ENCODE data around the gene TEX19. TPM values are rescaled to one million over a fixed set of nuclear protein-coding genes. Genes with fewer than 3 reads are reported as not detected.
"Not testable (repeated sequence)": the region's sequence is repeated elsewhere in the genome, so short reads cannot be mapped to it uniquely, and the experiment has no call there.

Gene TEX19
- total RNA-seq, 1 donor from 2014 or later = not detected

DNA sequence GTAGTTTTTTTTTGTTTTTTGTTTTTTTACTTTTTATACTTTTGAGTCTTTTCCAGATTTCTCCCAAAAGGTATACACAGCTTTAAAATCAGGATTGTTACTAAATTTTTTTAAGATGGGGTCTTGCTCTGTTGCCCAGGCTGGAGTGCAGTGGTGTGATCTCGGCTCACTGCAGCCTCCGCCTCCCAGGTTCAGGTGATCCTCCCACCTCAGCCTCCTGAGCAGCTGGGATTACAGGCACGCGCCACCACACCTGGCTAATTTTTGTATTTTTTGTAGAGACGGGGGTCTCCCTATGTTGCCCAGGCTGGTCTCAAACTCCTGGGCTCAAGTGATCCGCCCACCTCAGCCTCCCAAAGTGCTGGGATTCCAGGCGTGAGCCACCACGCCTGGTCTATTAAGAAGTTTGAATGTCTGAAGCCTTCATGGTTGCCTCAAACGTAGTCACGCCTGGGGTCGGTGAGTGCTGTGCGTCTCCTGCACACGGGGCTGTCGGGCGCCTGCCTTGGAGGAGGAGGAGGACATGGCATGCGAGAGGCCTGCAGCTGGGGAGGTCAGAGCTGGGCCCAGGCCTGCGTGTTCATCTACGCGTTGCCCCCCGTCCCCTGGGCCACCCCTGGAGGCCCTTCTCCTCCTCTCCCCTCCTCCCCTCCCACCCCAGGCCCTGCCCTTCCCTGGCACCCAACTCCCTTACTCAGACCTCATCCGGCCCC lies 23.3 kb downstream of the TEX19 start:
- H3K4me1 Mint-ChIP-seq (ENCODE audit: low read depth) = not testable (repeated sequence)

DNA sequence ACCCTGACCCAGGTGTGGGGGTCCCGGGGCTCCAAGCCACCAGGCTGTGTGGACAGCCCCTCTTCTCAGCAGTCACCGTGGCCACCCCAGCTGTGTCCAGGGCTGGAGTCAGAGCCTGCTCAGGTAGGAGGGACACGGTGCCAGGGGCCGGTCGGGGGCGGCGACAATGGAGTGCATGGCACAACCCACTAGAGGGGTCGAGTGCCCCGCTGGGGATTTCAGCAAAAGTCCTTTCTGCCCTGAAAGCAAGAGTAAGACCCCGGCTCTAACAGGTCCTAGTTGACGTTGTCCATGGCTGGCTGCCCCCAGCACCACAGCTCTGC lies 23.8 kb downstream of the TEX19 start:
- Mint-ChIP-seq H3K9me3 (no peaks in the 10 kb centered on the region), H3K27ac (no peak overlapping the region), H3K27me3 (ENCODE audit: low read depth) (peaks cover 8% of the 10 kb centered on the region), H3K4me3 (ENCODE audit: low read depth) (no peak overlapping the region), H3K36me3 (ENCODE audit: low read depth) (no peaks in the 10 kb centered on the region), H3K4me1 (ENCODE audit: low read depth) (peaks cover 4% of the 10 kb centered on the region)
- DNase-seq (ENCODE audit: low spot score) = no peak
- intact Hi-C loops (cut with micrococcal nuclease) = no loop called here

More for the DNA sequence above, 23.3 kb downstream of the TEX19 start:
- H3K27me3 Mint-ChIP-seq (ENCODE audit: low read depth); intact Hi-C loops (cut with micrococcal nuclease); H3K4me3 Mint-ChIP-seq (ENCODE audit: low read depth); H3K9me3 Mint-ChIP-seq; H3K36me3 Mint-ChIP-seq (ENCODE audit: low read depth); DNase-seq (ENCODE audit: low spot score); H3K27ac Mint-ChIP-seq: not testable (repeated sequence)

DNA sequence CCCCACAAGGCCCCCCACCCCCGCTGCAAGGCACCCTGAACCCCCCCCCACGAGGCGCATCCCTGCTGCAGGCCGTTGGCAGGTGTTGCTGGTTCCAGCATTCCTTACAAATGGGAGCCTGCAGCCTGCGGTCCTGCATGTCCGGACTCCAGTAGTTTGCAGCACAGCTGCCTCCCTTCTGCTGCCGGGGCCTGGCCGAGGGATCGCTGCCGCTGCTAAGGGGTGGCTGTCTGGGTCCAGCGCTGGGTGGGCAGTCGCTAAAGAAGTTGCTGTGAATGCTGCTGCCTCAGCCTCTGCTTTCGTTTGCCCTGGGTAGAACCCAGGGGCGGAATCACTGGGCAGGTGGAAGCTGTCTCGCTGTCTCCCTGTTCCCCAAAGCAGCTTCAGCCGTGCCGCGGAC lies 24.4 kb downstream of the TEX19 start:
- DNase-seq (ENCODE audit: low spot score) = no peak
- intact Hi-C loops (cut with micrococcal nuclease) = no loop called here
- Mint-ChIP-seq H3K36me3 (ENCODE audit: low read depth) (no peaks in the 10 kb centered on the region), H3K9me3 (no peaks in the 10 kb centered on the region), H3K27me3 (ENCODE audit: low read depth) (peaks cover 8% of the 10 kb centered on the region), H3K4me1 (ENCODE audit: low read depth) (peaks cover 4% of the 10 kb centered on the region), H3K4me3 (ENCODE audit: low read depth) (no peak overlapping the region), H3K27ac (no peak overlapping the region)

DNA sequence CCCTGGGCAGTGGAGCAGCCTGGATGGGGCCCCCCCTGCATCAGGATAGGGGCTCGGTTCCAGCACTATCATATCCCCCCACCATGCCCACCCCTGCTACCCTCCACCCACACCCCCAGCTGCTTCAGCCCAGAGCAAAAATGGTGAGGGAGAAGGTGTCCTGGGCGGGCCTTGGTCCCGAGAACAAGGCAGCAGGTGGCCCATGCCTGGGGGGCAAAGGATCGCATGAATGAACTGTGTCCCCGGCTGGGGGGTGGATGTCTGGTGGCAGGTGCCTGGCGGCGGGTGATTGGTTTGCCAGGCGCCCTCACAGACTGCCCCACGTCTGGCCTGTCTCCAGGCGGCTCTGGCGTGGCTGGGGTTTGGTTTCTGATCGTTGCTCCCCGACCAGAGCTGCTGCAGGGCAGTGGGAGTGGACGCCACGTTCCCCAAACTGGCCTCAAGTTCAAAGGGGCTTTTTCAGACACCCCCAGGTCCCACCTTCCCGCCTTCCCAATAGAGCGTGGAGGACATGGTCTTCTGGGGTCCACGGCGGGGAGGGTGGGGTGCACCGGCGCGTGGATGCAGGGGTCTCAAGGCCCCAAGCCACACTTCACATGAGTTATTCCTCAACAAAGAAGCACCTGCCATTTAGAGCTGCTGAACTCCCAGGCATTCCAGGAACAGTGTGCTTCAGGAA lies 25.1 kb downstream of the TEX19 start:
- intact Hi-C loops (cut with micrococcal nuclease) = no loop called here
- no peak overlapping the region for H3K27ac Mint-ChIP-seq
- peaks cover 6% of the 10 kb centered on the region for H3K27me3 Mint-ChIP-seq (ENCODE audit: low read depth)
- no peak for DNase-seq (ENCODE audit: low spot score)
- no peaks in the 10 kb centered on the region for H3K36me3 Mint-ChIP-seq (ENCODE audit: low read depth)
- peaks cover 4% of the 10 kb centered on the region for H3K4me1 Mint-ChIP-seq (ENCODE audit: low read depth)
- no peak overlapping the region for H3K4me3 Mint-ChIP-seq (ENCODE audit: low read depth)
- no peaks in the 10 kb centered on the region for H3K9me3 Mint-ChIP-seq

DNA sequence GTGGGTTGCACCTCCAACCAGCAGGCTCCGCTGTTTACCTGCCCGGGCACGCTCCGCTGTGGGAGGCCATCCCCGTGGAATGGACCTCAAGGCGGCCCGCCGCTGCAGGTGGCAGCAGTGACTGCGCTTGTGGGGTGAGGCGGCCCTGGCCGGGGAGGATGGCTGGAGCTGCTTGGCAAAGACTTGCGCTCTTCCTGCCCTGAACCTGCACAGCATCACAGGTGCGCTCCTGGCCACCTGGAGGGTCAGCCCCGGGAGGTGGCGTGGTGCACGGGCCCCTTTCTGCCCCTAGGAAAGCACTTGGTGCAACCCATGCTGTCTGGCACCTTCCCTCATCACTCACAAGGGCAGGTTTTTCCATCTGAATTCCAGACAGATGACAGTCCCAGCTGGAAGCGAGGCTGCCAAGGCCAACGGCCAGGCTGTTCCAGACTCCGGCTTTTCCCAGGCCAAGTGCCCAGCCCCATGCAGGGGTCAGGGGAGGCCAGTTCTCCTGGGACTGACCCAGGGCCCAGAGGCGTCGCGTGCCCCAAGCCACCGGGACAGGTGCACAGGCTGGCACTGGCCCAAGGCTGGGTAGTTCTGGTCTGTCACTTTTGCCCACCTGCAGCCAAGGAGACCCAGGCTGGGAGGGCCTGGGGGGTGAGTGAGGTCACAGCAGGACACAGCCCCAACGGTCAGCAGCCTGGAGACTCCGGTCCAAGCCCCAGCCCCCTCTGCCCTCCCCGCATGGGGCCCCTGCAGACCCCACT lies 25.9 kb downstream of the TEX19 start:
- H3K4me1 Mint-ChIP-seq (ENCODE audit: low read depth) = peaks cover 3% of the 10 kb centered on the region
- H3K27ac Mint-ChIP-seq = no peak overlapping the region
- no peaks in the 10 kb centered on the region for H3K36me3 Mint-ChIP-seq (ENCODE audit: low read depth)
- no peak for DNase-seq (ENCODE audit: low spot score)
- H3K4me3 Mint-ChIP-seq (ENCODE audit: low read depth) = no peak overlapping the region
- H3K27me3 Mint-ChIP-seq (ENCODE audit: low read depth) = peaks cover 4% of the 10 kb centered on the region
- intact Hi-C loops (cut with micrococcal nuclease) = no loop called here
- H3K9me3 Mint-ChIP-seq = no peaks in the 10 kb centered on the region

DNA sequence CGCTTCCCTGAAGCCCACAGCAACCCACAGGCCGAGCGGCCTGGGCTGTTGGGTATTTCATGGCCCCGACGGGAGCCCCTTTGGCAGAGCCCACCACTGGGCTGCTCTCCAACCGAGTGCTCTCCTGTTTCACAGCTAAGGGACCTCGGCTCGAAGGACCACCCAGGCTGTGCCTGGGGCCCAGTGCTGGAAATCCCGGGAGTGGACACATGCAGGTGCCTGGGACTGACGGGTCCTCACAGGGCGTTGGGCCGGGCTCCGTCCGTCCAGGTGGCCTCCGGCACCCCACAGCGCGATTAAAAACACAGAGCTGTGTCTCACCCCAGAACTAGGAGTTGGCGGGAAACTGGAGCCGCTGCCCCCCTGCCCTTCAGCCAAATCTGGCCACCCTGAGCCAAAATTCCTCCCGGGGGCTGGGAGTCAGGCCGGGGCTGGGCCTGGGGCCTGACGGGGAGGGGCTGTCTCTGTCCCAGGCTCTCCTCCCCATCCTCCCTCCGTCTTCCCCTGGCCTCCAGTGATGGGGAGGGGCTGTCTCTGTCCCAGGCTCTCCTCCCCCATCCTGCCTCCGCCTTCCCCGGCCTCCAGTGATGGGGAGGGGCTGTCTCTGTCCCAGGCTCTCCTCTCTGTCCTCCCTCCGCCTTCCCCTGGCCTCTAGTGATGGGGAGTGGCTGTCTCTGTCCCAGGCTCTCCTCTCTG lies 26.7 kb downstream of the TEX19 start:
- Mint-ChIP-seq H3K27ac (no peak overlapping the region), H3K27me3 (ENCODE audit: low read depth) (peaks cover 2% of the 10 kb centered on the region), H3K4me1 (ENCODE audit: low read depth) (no peaks in the 10 kb centered on the region), H3K36me3 (ENCODE audit: low read depth) (no peaks in the 10 kb centered on the region), H3K4me3 (ENCODE audit: low read depth) (no peak overlapping the region), H3K9me3 (no peaks in the 10 kb centered on the region)
- DNase-seq (ENCODE audit: low spot score) = no peak
- intact Hi-C loops (cut with micrococcal nuclease) = no loop called here

DNA sequence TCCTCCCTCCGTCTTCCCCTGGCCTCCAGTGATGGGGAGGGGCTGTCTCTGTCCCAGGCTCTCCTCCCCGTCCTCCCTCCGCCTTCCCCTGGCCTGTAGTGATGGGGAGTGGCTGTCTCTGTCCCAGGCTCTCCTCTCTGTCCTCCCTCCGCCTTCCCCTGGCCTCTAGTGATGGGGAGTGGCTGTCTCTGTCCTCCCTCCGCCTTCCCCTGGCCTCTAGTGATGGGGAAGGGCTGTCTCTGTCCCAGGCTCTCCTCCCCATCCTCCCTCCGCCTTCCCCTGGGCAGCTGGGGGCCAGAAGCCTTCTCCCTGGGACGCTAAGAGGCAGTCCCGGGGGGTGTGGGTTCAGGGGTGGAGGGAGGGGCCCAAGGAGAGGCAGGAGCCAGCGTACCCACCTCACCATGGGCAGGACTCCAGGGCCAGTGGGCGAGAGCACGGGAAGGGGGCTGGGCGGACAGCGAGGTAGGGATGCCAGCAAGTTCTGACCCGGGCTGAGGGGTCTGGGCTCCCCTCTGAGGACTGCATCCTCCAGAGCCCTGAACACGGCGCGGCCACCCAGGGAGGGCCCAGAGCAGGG lies 27.3 kb downstream of the TEX19 start:
- no peaks in the 10 kb centered on the region for H3K36me3 Mint-ChIP-seq (ENCODE audit: low read depth)
- no peaks in the 10 kb centered on the region for H3K4me1 Mint-ChIP-seq (ENCODE audit: low read depth)
- H3K4me3 Mint-ChIP-seq (ENCODE audit: low read depth) = no peak overlapping the region
- no peak overlapping the region for H3K27ac Mint-ChIP-seq
- H3K9me3 Mint-ChIP-seq = no peaks in the 10 kb centered on the region
- intact Hi-C loops (cut with micrococcal nuclease) = no loop called here
- H3K27me3 Mint-ChIP-seq (ENCODE audit: low read depth) = peaks cover 2% of the 10 kb centered on the region
- DNase-seq (ENCODE audit: low spot score) = no peak

DNA sequence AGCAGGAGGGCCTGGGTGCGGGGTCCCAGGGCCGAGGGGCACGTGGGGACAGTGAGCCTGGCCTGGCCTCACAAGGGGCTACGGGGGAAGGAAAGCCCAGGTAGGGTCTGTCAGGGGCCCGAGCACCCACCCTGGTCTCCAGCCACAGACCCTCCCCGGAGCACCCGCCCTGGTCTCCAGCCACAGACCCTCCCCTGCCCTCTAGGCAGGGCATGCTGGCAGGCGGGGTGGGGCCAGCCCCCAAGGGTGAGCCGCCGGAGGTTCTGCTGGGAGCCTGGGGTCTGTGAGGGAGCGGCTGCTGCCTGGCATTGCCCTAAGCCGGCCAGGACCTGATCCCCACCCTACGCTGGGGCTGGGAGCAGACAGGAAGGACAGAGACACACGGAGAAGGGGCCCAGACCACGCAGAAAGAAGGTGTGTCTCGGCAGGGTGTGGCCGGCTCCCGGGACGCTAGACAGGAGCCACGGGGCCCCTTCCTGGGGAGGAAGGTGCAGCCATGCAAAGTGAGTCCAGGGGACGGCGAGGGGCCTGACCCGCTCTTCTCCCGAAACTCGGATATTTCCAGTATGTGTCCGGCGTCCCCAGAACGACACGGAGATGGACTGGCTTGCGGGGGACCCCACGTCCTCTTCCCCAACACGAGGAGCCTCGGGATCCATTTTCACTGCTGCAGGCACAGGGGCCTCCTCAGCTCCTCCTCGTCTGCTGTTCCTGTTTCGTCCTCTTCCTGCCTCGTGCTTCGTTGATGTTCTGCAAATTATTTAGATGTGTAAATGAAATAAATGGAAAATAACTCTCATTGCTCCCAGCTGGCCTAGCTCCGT lies 28.0 kb downstream of the TEX19 start:
- Mint-ChIP-seq H3K4me3 (ENCODE audit: low read depth) (no peak overlapping the region), H3K27ac (no peak overlapping the region), H3K9me3 (no peaks in the 10 kb centered on the region), H3K27me3 (ENCODE audit: low read depth) (peaks cover 2% of the 10 kb centered on the region), H3K36me3 (ENCODE audit: low read depth) (no peaks in the 10 kb centered on the region), H3K4me1 (ENCODE audit: low read depth) (no peaks in the 10 kb centered on the region)
- intact Hi-C loops (cut with micrococcal nuclease) = no loop called here
- DNase-seq (ENCODE audit: low spot score) = no peak

DNA sequence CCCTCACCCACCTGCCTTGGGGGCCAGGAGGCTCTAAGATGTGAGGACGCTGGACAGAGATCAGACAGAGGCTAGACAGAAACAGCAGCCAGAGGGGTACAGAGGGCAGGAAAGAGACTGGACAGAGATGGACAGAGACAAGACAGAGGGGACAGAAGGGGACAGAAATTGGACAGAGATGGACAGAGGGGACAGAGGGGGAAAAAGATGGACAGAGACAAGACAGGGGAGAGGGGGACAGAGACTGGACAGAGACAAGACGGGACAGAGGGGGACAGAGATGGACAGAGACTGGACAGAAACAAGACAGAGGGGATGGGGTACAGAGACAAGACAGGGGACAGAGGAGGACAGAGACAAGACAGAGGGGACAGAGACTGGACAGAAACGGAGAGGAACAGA lies 28.7 kb downstream of the TEX19 start:
- no peaks in the 10 kb centered on the region for H3K36me3 Mint-ChIP-seq (ENCODE audit: low read depth)
- H3K27me3 Mint-ChIP-seq (ENCODE audit: low read depth) = peaks cover 2% of the 10 kb centered on the region
- no peak for DNase-seq (ENCODE audit: low spot score)
- H3K27ac Mint-ChIP-seq = no peak overlapping the region
- H3K4me3 Mint-ChIP-seq (ENCODE audit: low read depth) = no peak overlapping the region
- H3K4me1 Mint-ChIP-seq (ENCODE audit: low read depth) = no peaks in the 10 kb centered on the region
- intact Hi-C loops (cut with micrococcal nuclease) = no loop called here
- no peaks in the 10 kb centered on the region for H3K9me3 Mint-ChIP-seq

DNA sequence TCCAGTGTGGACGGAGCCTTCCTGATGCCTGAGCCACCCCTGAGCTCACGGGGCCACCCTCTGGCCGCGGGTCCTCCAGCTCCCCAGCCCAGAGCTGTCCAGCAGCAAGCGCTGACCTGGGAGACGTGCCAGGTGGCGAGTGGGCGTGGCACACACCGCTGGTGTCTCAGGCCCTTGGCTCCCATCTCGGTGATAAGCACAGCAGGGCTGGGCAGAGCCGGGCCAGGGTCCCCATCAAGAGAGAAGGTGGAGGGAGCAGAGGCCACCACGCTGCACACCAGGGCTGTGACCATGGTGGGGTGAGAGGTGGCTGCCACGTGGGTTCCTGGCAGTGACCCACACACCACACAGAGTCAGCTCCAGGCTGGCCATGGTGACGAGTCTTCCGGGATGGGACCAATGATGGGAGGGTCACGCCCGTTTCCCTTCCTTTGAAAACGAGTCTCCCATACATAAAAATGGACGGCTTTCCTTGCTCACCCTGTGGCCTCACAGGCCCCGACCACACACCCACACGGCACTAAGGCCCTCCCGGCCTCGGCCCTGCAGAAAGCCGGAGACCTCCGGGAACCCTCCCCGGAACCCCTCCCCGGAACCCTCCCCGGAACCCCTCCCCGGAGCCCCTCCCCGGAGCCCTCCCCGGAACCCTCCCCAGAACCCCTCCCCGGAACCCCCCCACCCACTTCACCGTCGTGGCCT lies 29.3 kb downstream of the TEX19 start:
- Mint-ChIP-seq H3K27ac (no peak overlapping the region), H3K9me3 (no peaks in the 10 kb centered on the region), H3K36me3 (ENCODE audit: low read depth) (no peaks in the 10 kb centered on the region)

DNA sequence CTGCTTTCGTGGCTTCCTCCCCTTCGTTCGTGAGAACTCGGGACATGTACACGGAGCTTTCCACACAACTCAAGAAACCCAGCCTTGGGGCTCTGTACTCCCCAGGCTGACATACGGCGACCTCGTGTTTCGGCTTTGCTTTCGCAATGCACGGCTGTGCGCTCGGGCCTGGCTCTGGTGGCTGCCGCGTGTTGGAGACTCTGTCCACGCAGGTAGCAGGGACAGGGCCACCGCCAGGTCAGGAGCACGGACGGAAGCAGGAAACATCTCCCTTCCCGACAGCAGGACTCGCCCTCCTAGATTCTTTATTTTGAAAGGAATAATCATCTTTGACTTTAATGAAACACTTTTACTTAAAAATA lies 29.9 kb downstream of the TEX19 start:
- DNase-seq (ENCODE audit: low spot score) = no peak
- no peak overlapping the region for H3K27ac Mint-ChIP-seq
- H3K4me3 Mint-ChIP-seq (ENCODE audit: low read depth) = no peak overlapping the region
- H3K27me3 Mint-ChIP-seq (ENCODE audit: low read depth) = peaks cover 2% of the 10 kb centered on the region
- intact Hi-C loops (cut with micrococcal nuclease) = no loop called here
- no peaks in the 10 kb centered on the region for H3K4me1 Mint-ChIP-seq (ENCODE audit: low read depth)
- no peaks in the 10 kb centered on the region for H3K36me3 Mint-ChIP-seq (ENCODE audit: low read depth)
- H3K9me3 Mint-ChIP-seq = no peaks in the 10 kb centered on the region

More for the DNA sequence above, 29.3 kb downstream of the TEX19 start:
- intact Hi-C loops (cut with micrococcal nuclease) = no loop called here
- H3K4me3 Mint-ChIP-seq (ENCODE audit: low read depth) = no peak overlapping the region
- no peaks in the 10 kb centered on the region for H3K4me1 Mint-ChIP-seq (ENCODE audit: low read depth)
- no peak for DNase-seq (ENCODE audit: low spot score)
- H3K27me3 Mint-ChIP-seq (ENCODE audit: low read depth) = peaks cover 2% of the 10 kb centered on the region
